Endodermal cell (in vitro differentiated cells): ENCODE measurements around the gene CEP20. TPM values are rescaled to one million over a fixed set of nuclear protein-coding genes. Genes with fewer than 3 reads are reported as not detected.

Experiments
- DNase-seq: peaks from one replicate; pipeline ENCODE4 v3.0.0-alpha.2; 2017
- H3K27ac ChIP-seq: 2 replicates; pipeline ENCODE4 v1.5.1; 2013; ENCODE audit warnings: mild to moderate bottlenecking, low read depth, low read length, moderate library complexity
- H3K27me3 ChIP-seq: 2 replicates; pipeline ENCODE4 v1.6.1; 2013; ENCODE audit warnings: mild to moderate bottlenecking, low read length, moderate library complexity; ENCODE audit not compliant: insufficient read depth, control insufficient read depth, poor library complexity, severe bottlenecking
- H3K36me3 ChIP-seq: 2 replicates; pipeline ENCODE4 v1.7.0; 2013; ENCODE audit warnings: mild to moderate bottlenecking, low read length, moderate library complexity; ENCODE audit not compliant: control insufficient read depth, insufficient read depth
- H3K4me1 ChIP-seq: one replicate; pipeline ENCODE4 v1.7.0; 2013; ENCODE audit warnings: low read length; ENCODE audit not compliant: control insufficient read depth, insufficient read depth
- H3K4me3 ChIP-seq: 2 replicates; pipeline ENCODE4 v1.5.1; 2013; ENCODE audit warnings: mild to moderate bottlenecking, low read length, moderate library complexity
- H3K9ac ChIP-seq: 2 replicates; pipeline ENCODE4 v1.6.1; 2013; ENCODE audit warnings: mild to moderate bottlenecking, low read length, moderate library complexity; ENCODE audit not compliant: poor library complexity, severe bottlenecking; ENCODE audit errors: extremely low read depth
- H3K9me3 ChIP-seq: 2 replicates; pipeline ENCODE4 v1.6.1; 2013; ENCODE audit warnings: mild to moderate bottlenecking, low read length, moderate library complexity; ENCODE audit not compliant: control insufficient read depth
- H3K27ac Mint-ChIP-seq: 2 replicates; pipeline ENCODE4 v1.8.0; 2020; ENCODE audit warnings: mixed read lengths
- H3K27me3 Mint-ChIP-seq: 2 replicates; pipeline ENCODE4 v1.8.0; 2021; ENCODE audit warnings: mild to moderate bottlenecking, mixed read lengths; ENCODE audit not compliant: insufficient read depth
- H3K36me3 Mint-ChIP-seq: 2 replicates; pipeline ENCODE4 v1.8.0; 2020; ENCODE audit warnings: low read depth, mixed read lengths
- H3K4me1 Mint-ChIP-seq: 2 replicates; pipeline ENCODE4 v1.8.0; 2020; ENCODE audit warnings: mixed read lengths
- H3K4me3 Mint-ChIP-seq: 2 replicates; pipeline ENCODE4 v1.8.0; 2020; ENCODE audit warnings: mild to moderate bottlenecking, moderate library complexity, mixed read lengths
- H3K9me3 Mint-ChIP-seq: 2 replicates; pipeline ENCODE4 v1.8.0; 2020; ENCODE audit warnings: mild to moderate bottlenecking, mixed read lengths
- CTCF ChIP-seq: fragments of 200-600 bp; sonication (generic); conservative IDR thresholded peaks from 2 replicates; pipeline ENCODE4 v1.5.0; 2021; ENCODE audit warnings: antibody characterized with exemption, mild to moderate bottlenecking
- WGBS, 2 experiments: methylation state at CpG; one replicate each; pipeline versions ENCODE4 v1.1.5 to v1.1.7; 2013; ENCODE audit warnings: missing lambda C conversion rate in 2 of 2, mixed read lengths in 1 of 2; ENCODE audit not compliant: insufficient coverage in 1 of 2, insufficient read length in 1 of 2; 5-methylcytosine and 5-hydroxymethylcytosine counted together
- total RNA-seq, 2 donors: library from RNA; stranded (reverse); fragmentation: NEBNext Ultra II Directional in 1 of 2; extraction: Animal tissue kit (Norgen Biotek cat#: 25700) in 1 of 2; gene quantifications; 2 replicates in 1 of 2; 3 replicates in 1 of 2; pipeline ENCODE4 v1.2.1, GENCODE V29; 2021

CEP20 gene
- total RNA-seq, 2 donors from 2014 or later = 30.9 to 31.1 TPM

GRCh38 chr16:15827299-15827698 is 61.1 kb downstream of the CEP20 start:
- DNase-seq = no peak
- no peak overlapping the region for H3K27ac ChIP-seq
- no peak overlapping the region for H3K27ac Mint-ChIP-seq
- H3K9me3 Mint-ChIP-seq = no peaks in the 10 kb centered on the region
- H3K27me3 ChIP-seq = peaks cover 49% of the 10 kb centered on the region
- no peak overlapping the region for H3K9ac ChIP-seq
- peaks cover 30% of the 10 kb centered on the region for H3K27me3 Mint-ChIP-seq
- H3K4me1 ChIP-seq = no peaks in the 10 kb centered on the region
- no peaks in the 10 kb centered on the region for H3K36me3 ChIP-seq
- no peak for TF ChIP-seq CTCF
- no peak overlapping the region for H3K4me3 ChIP-seq
- H3K9me3 ChIP-seq = no peaks in the 10 kb centered on the region
- WGBS, 2 experiments = 84 to 91% methylated on average over 5 to 6 of the region's 7 CpGs
- H3K4me1 Mint-ChIP-seq = no peaks in the 10 kb centered on the region
- no peak overlapping the region for H3K4me3 Mint-ChIP-seq
- H3K36me3 Mint-ChIP-seq = no peaks in the 10 kb centered on the region

GRCh38 chr16:15825750-15826305 is 62.6 kb downstream of the CEP20 start:
- Mint-ChIP-seq H3K27ac (no peak overlapping the region), H3K27me3 (peaks cover 38% of the 10 kb centered on the region), H3K9me3 (peaks cover 2% of the 10 kb centered on the region), H3K4me3 (no peak overlapping the region), H3K36me3 (no peaks in the 10 kb centered on the region), H3K4me1 (no peaks in the 10 kb centered on the region)
- no peak overlapping the region for H3K9ac ChIP-seq
- no peak overlapping the region for H3K27ac ChIP-seq
- 88 to 95% methylated on average over 5 to 9 of the region's 9 CpGs for WGBS, 2 experiments
- DNase-seq = no peak
- peaks cover 61% of the 10 kb centered on the region for H3K27me3 ChIP-seq
- no peak for TF ChIP-seq CTCF
- H3K4me3 ChIP-seq = no peak overlapping the region
- H3K36me3 ChIP-seq = no peaks in the 10 kb centered on the region
- no peaks in the 10 kb centered on the region for H3K9me3 ChIP-seq
- no peaks in the 10 kb centered on the region for H3K4me1 ChIP-seq

- TF ChIP-seq CTCF = no peak
- Histone ChIP-seq H3K36me3 (no peaks in the 10 kb centered on the region), H3K4me3 (no peak overlapping the region), H3K9me3 (peaks cover 15% of the 10 kb centered on the region), H3K4me1 (no peaks in the 10 kb centered on the region), H3K27me3 (peaks cover 83% of the 10 kb centered on the region), H3K27ac (no peak overlapping the region), H3K9ac (no peak overlapping the region)
- H3K4me3 Mint-ChIP-seq = no peak overlapping the region
- H3K27ac Mint-ChIP-seq = no peak overlapping the region
- no peaks in the 10 kb centered on the region for H3K36me3 Mint-ChIP-seq
- no peak for DNase-seq
- H3K27me3 Mint-ChIP-seq = peaks cover 63% of the 10 kb centered on the region
- peaks cover 21% of the 10 kb centered on the region for H3K9me3 Mint-ChIP-seq
- H3K4me1 Mint-ChIP-seq = no peaks in the 10 kb centered on the region
- 81 to 83% methylated on average over 16 to 17 of the region's 17 CpGs for WGBS, 2 experiments
These were observed 65.4 kb downstream of the CEP20 start for GRCh38 chr16:15822957-15823356.
